K562 (cell line): Measurements from ENCODE around the gene UPF2. TPM values are rescaled to one million over a fixed set of nuclear protein-coding genes. Genes with fewer than 3 reads are reported as not detected.

ENCODE experiments used
- ATAC-seq: fragments of 200-7000 bp; cut with Tn5 transposase; 3 replicates; pipeline ENCODE4 v1.9.1; 2020; ENCODE audit warnings: moderate library complexity
- BruUV-seq: library from RNA; stranded (reverse); fragments of 400-500 nt; replicated peaks from 2 replicates; lab custom pipeline; 2021; lab: Mats Ljungman, UMichigan
- CTCF ChIA-PET: fragments of 300-600 bp; formaldehyde crosslinking; extraction: SDS; loops from one replicate; lab custom pipeline; 2021; ENCODE audit warnings: low intra/inter-chr PET ratio; lab: Yijun Ruan, JAX
- POLR2A ChIA-PET: fragments of 300-600, 350-650 bp; sonication (Branson Sonifier 250); formaldehyde crosslinking; extraction: SDS; loops from one replicate; lab custom pipeline; 2021; ENCODE audit warnings: antibody characterized with exemption, inconsistent platforms; lab: Yijun Ruan, JAX
- DNase-seq, 4 experiments: peaks; one replicate each; pipeline versions ENCODE4 v3.0.0 to v3.0.0-alpha.2; 2011 to 2018; ENCODE audit warnings: low spot score in 3 of 4, mixed read lengths in 3 of 4; ENCODE audit errors: extremely low read depth in 1 of 4
- FAIRE-seq: peaks from 2 replicates; lab custom pipeline; 2011; peaks lifted over from hg19 to GRCh38; lab: Jason Lieb, UNC
- H2AFZ ChIP-seq: 2 replicates; pipeline ENCODE4 v1.6.0; 2011; ENCODE audit warnings: low read depth, low read length, control low read depth, inconsistent platforms
- H3K27ac ChIP-seq: fragments of 200-600 bp; 3 replicates; pipeline ENCODE4 v1.8.0; 2011; ENCODE audit warnings: low read depth, mild to moderate bottlenecking, control low read depth, inconsistent platforms, low read length, moderate library complexity, mixed read lengths; ENCODE audit errors: extremely low read depth
- H3K27me3 ChIP-seq, 2 experiments: fragments of 300-600 bp in 1 of 2; 2 replicates in 1 of 2; 3 replicates in 1 of 2; pipeline versions ENCODE4 v1.6.0 to v1.8.0; 2011; ENCODE audit warnings: inconsistent platforms in 2 of 2, low read length in 2 of 2, mild to moderate bottlenecking in 1 of 2, mixed read lengths in 1 of 2, moderate library complexity in 1 of 2; ENCODE audit not compliant: control insufficient read depth in 2 of 2, insufficient read depth in 2 of 2
- H3K36me3 ChIP-seq: fragments of 300-600 bp; 3 replicates; pipeline ENCODE4 v1.8.0; 2011; ENCODE audit warnings: mild to moderate bottlenecking, low read length, inconsistent platforms; ENCODE audit not compliant: control insufficient read depth, insufficient read depth
- H3K4me1 ChIP-seq, 2 experiments: fragments of 200-600 bp in 1 of 2; replicated peaks in 1 of 2; 2 replicates in 1 of 2; 3 replicates in 1 of 2; pipeline versions ENCODE4 v1.5.1 to v1.8.0; 2011; ENCODE audit warnings: inconsistent platforms in 2 of 2, low read length in 2 of 2, mild to moderate bottlenecking in 1 of 2, mixed read lengths in 1 of 2, moderate library complexity in 1 of 2; ENCODE audit not compliant: control insufficient read depth in 2 of 2, insufficient read depth in 2 of 2
- H3K4me2 ChIP-seq: 2 replicates; pipeline ENCODE4 v1.6.1; 2011; ENCODE audit warnings: low read length, control low read depth, inconsistent platforms, mixed read lengths; ENCODE audit not compliant: insufficient read depth
- H3K4me3 ChIP-seq: fragments of 200-600 bp; sonication (generic), shearing (Covaris generic); 2 replicates; pipeline ENCODE4 v1.5.1; 2016; ENCODE audit warnings: control low read depth, inconsistent platforms
- H3K79me2 ChIP-seq: fragments of 200-600 bp; 3 replicates; pipeline ENCODE4 v1.8.0; 2011; ENCODE audit warnings: low read length, inconsistent platforms; ENCODE audit not compliant: control insufficient read depth, insufficient read depth
- H3K9ac ChIP-seq, 2 experiments: 2 replicates each; pipeline versions ENCODE4 v1.6.0 to v1.6.1; 2011; ENCODE audit warnings: low read depth in 2 of 2, low read length in 2 of 2, control low read depth in 1 of 2, inconsistent platforms in 1 of 2, mild to moderate bottlenecking in 1 of 2, mixed read lengths in 1 of 2; ENCODE audit not compliant: insufficient read depth in 1 of 2
- H3K9me1 ChIP-seq: one replicate; pipeline ENCODE4 v1.6.0; 2011; ENCODE audit warnings: inconsistent platforms, mild to moderate bottlenecking, low read length, moderate library complexity; ENCODE audit not compliant: control insufficient read depth, insufficient read depth
- H3K9me3 ChIP-seq: replicated peaks from 2 replicates; pipeline ENCODE4 v1.5.1; 2011; ENCODE audit warnings: low read depth, low read length, inconsistent platforms; ENCODE audit not compliant: control insufficient read depth, insufficient read depth
- H4K20me1 ChIP-seq: replicated peaks from 2 replicates; pipeline ENCODE4 v1.6.1; 2011; ENCODE audit warnings: low read length, inconsistent platforms, mixed read lengths; ENCODE audit not compliant: control insufficient read depth, insufficient read depth
- BHLHE40 ChIP-seq: IDR thresholded peaks from 2 replicates; pipeline ENCODE4 v1.6.1; 2011; ENCODE audit warnings: low read length, improper control_type of control experiment
- FOXA3 ChIP-seq, 2 experiments: fragments of 450-650 bp in 1 of 2; sonication (generic) in 1 of 2; formaldehyde crosslinking; IDR thresholded peaks in 1 of 2; conservative IDR thresholded peaks in 1 of 2; 2 replicates each; pipeline versions ENCODE4 v1.4.0 to v1.8.0; 2020 to 2022; ENCODE audit warnings: mild to moderate bottlenecking in 2 of 2, missing genetic modification reagents in 1 of 2
- FUS ChIP-seq: fragments of 200-400 bp; formaldehyde crosslinking; optimal IDR thresholded peaks from 2 replicates; pipeline ENCODE3; 2017; ENCODE audit warnings: low read depth, low read length
- NCOR1 ChIP-seq: fragments of 450-650 bp; IDR thresholded peaks from 2 replicates; pipeline ENCODE4 v1.6.1; 2016; ENCODE audit warnings: mild to moderate bottlenecking, moderate library complexity
- POLR2H ChIP-seq: IDR thresholded peaks from 2 replicates; pipeline ENCODE4 v1.6.1; 2016; ENCODE audit warnings: missing genetic modification characterization, low read depth, mild to moderate bottlenecking, control low read depth, missing compliant biosample characterization, moderate library complexity
- RHOXF2B ChIP-seq: fragments of 250-450 bp; sonication (Bioruptor Pico); conservative IDR thresholded peaks from 2 replicates; pipeline ENCODE4 v1.5.1; 2021
- TAF1 ChIP-seq: IDR thresholded peaks from 2 replicates; pipeline ENCODE4 v1.6.1; 2011; ENCODE audit warnings: mild to moderate bottlenecking, low read length, moderate library complexity; ENCODE audit not compliant: insufficient read depth, control insufficient read depth, severe bottlenecking; ENCODE audit errors: extremely low read depth
- ZNF184 ChIP-seq: sonication (generic); formaldehyde crosslinking; IDR thresholded peaks from 2 replicates; pipeline ENCODE4 v1.5.0; 2020; ENCODE audit warnings: missing genetic modification reagents
- ZNF23 ChIP-seq: fragments of 250-450 bp; sonication (Bioruptor Pico); IDR thresholded peaks from 2 replicates; pipeline ENCODE4 v1.4.0; 2020; ENCODE audit warnings: mild to moderate bottlenecking
- WGBS: fragments of 100-300 bp; shearing (Covaris generic); methylation state at CpG from one replicate; pipeline ENCODE4 v1.1.6; 2016; ENCODE audit warnings: low coverage, mixed read lengths; ENCODE audit not compliant: insufficient coverage; ENCODE audit errors: missing lambda C conversion rate; 5-methylcytosine and 5-hydroxymethylcytosine counted together
- in situ Hi-C: fragments of 300-500 bp; cut with MboI; formaldehyde crosslinking; loops from 4 replicates; pipeline ENCODE4 v1.15.0; 2018; ENCODE audit warnings: inconsistent platforms, mixed read lengths
- intact Hi-C: fragments of 100-400 bp; cut with micrococcal nuclease; formaldehyde crosslinking; loops from 2 replicates; pipeline ENCODE4 v1.14.2; 2022
- polyA plus RNA-seq, 8 experiments: library from polyadenylated mRNA; depleted of rRNA in 4 of 8; stranded (reverse) in 5 of 8; unstranded in 3 of 8; fragments of >200 nt; fragmentation: Nextera tagmentation in 2 of 8; fragmentation: Illumina TruSeq in 1 of 8; extraction: Ambion mirVana in 2 of 8; extraction: Trizol in 1 of 8; gene quantifications; 2 replicates each; pipeline versions ENCODE4 v1.2.1 to v1.2.3, GENCODE V29; 2011 to 2014; ENCODE audit warnings: inconsistent platforms in 1 of 8, missing spikeins in 1 of 8
- total RNA-seq, 7 experiments: library from RNA; depleted of rRNA in 6 of 7; stranded (reverse); fragments of >200 nt in 6 of 7; fragmentation: Illumina TruSeq in 2 of 7; extraction: Trizol in 2 of 7; gene quantifications; 2 replicates each; pipeline versions ENCODE4 v1.2.1 to v1.2.3, GENCODE V29; 2011 to 2021; ENCODE audit warnings: low replicate concordance in 1 of 7
- TF ChIP-seq, protein P1 (sequence below), 2 experiments: fragments of 450-650 bp; conservative IDR thresholded peaks; 2 replicates each; pipeline ENCODE4 v1.6.1; 2017; ENCODE audit warnings: mild to moderate bottlenecking in 2 of 2, moderate library complexity in 2 of 2
- TF ChIP-seq, protein P2 (sequence below): fragments of 200-800 bp; sonication (Bioruptor generic); IDR thresholded peaks from 2 replicates; pipeline ENCODE4 v1.6.1; 2017; ENCODE audit warnings: missing genetic modification characterization, missing compliant biosample characterization

Gene UPF2
- total and polyA plus RNA-seq, 9 of the 15 experiments (the other 6 are each of a cell fraction or from before 2014, with no cell fraction given) = 13.9 to 37.7 (median 23.7) TPM

DNA sequence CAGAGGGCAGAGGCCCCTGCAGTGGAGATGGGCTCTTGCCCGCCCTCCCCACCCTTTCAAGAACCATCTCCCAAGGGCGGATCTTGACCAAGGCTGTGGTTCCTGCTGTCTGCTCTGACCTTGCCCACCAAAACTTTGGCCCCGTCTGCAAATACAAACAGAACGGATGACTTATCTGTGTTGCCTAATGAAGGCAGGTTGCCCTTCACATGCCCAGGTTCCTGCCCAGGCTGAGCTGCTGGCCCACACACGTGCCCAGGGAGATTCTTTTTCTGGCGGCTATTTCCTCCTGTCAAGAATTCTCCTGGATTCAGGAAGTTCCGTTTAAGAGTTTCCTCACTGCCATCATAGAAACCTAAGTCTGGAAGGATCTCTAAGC lies 141.2 kb downstream of the UPF2 start:
- 18% methylated on average over 5 of the region's 7 CpGs for WGBS
- no peak for TF ChIP-seq POLR2H
- TF ChIP-seq ZNF23 = no peak
- 0 out of 2 replicates have a peak, but pooled peaks have one; percentile 15 for TF ChIP-seq BHLHE40
- no peak for TF ChIP-seq ZNF184 (CRISPR knock-in tag)
- peak; percentile 0 for TF ChIP-seq TAF1
- TF ChIP-seq, protein P1, sequence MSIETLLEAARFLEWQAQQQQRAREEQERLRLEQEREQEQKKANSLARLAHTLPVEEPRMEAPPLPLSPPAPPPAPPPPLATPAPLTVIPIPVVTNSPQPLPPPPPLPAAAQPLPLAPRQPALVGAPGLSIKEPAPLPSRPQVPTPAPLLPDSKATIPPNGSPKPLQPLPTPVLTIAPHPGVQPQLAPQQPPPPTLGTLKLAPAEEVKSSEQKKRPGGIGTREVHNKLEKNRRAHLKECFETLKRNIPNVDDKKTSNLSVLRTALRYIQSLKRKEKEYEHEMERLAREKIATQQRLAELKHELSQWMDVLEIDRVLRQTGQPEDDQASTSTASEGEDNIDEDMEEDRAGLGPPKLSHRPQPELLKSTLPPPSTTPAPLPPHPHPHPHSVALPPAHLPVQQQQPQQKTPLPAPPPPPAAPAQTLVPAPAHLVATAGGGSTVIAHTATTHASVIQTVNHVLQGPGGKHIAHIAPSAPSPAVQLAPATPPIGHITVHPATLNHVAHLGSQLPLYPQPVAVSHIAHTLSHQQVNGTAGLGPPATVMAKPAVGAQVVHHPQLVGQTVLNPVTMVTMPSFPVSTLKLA (conservative IDR thresholded peaks at IDR 0.05) = 0 out of 4 replicates have a peak, but pooled peaks of 1 of the 2 experiments have one; percentile 4
- TF ChIP-seq, protein P2, sequence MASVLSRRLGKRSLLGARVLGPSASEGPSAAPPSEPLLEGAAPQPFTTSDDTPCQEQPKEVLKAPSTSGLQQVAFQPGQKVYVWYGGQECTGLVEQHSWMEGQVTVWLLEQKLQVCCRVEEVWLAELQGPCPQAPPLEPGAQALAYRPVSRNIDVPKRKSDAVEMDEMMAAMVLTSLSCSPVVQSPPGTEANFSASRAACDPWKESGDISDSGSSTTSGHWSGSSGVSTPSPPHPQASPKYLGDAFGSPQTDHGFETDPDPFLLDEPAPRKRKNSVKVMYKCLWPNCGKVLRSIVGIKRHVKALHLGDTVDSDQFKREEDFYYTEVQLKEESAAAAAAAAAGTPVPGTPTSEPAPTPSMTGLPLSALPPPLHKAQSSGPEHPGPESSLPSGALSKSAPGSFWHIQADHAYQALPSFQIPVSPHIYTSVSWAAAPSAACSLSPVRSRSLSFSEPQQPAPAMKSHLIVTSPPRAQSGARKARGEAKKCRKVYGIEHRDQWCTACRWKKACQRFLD (CRISPR knock-in tag) = peak; percentile 17; the same call in 1 of the 2 replicates
- TF ChIP-seq FUS = no peak
- no peak for TF ChIP-seq FOXA3 (CRISPR knock-in tag; conservative IDR thresholded peaks at IDR 0.05 in 1 of 2, IDR thresholded peaks at IDR 0.05 in 1 of 2)
- no peak for TF ChIP-seq RHOXF2B (CRISPR knock-in tag)
- TF ChIP-seq NCOR1 = no peak

More for the DNA sequence above, 141.2 kb downstream of the UPF2 start:
- H3K27me3 ChIP-seq = no peaks in the 10 kb centered on the region
- H3K4me2 ChIP-seq = peak overlapping the region; percentile 77
- in situ Hi-C loops (no loop called here), intact Hi-C loops (no loop called here)
- peak overlapping the region; percentile 70 for H3K27ac ChIP-seq
- no peak for FAIRE-seq
- CTCF ChIA-PET = no interaction called here
- H2AFZ ChIP-seq = peak overlapping the region; percentile 80
- no peaks in the 10 kb centered on the region for H3K9me1 ChIP-seq
- no peak for ATAC-seq
- no peaks in the 10 kb centered on the region for H3K9me3 ChIP-seq
- H3K36me3 ChIP-seq = no peaks in the 10 kb centered on the region
- peak overlapping the region; percentile 12; the same call in 1 of the 2 replicates for H3K4me3 ChIP-seq
- no peaks in the 10 kb centered on the region for H4K20me1 ChIP-seq
- POLR2A ChIA-PET = interaction anchor here (1.1 to 1.6 kb wide), 2 partner anchors 12 to 15 kb away, joined by 4 to 7 read pairs; no protein-coding TSS in a partner anchor
- no peak for DNase-seq
- H3K9ac ChIP-seq = peak overlapping the region; percentile 69 to 90
- peaks cover 28% of the 10 kb centered on the region for H3K79me2 ChIP-seq
- BruUV-seq = no TSS peak
- peaks cover 33 to 44% of the 10 kb centered on the region in 2 experiments for H3K4me1 ChIP-seq
